Caco-2 (cell line): ENCODE data around the gene CALD1. TPM values are rescaled to one million over a fixed set of nuclear protein-coding genes. Genes with fewer than 3 reads are reported as not detected.

ENCODE experiments used
- BruUV-seq: library from RNA; stranded (reverse); fragments of 400-500 nt; replicated peaks from 2 replicates; lab custom pipeline; 2021; lab: Mats Ljungman, UMichigan
- CTCF ChIA-PET: fragments of 300-600 bp; sonication (Branson Sonifier 250); formaldehyde crosslinking; loops from one replicate; lab custom pipeline; 2022; ENCODE audit warnings: antibody characterized with exemption; lab: Charles Lee
- POLR2A ChIA-PET: fragments of 300-600 bp; sonication (Branson Sonifier 250); formaldehyde crosslinking; loops from one replicate; lab custom pipeline; 2022; ENCODE audit warnings: antibody characterized with exemption; lab: Charles Lee
- DNase-seq, 2 experiments: peaks; one replicate each; pipeline versions ENCODE4 v3.0.0 to v3.0.0-alpha.2; 2020 to 2022
- H3K27me3 ChIP-seq: replicated peaks from 2 replicates; pipeline ENCODE4 v1.6.0; 2011; ENCODE audit warnings: low read length; ENCODE audit not compliant: control insufficient read depth, insufficient read depth
- H3K36me3 ChIP-seq: 2 replicates; pipeline ENCODE4 v1.5.1; 2011; ENCODE audit warnings: low read length; ENCODE audit not compliant: control insufficient read depth, insufficient read depth
- H3K4me1 ChIP-seq: fragments of 250-450 bp; sonication (Bioruptor Pico); 2 replicates; pipeline ENCODE4 v1.5.1; 2020; ENCODE audit warnings: mild to moderate bottlenecking
- H3K4me3 ChIP-seq: 2 replicates; pipeline ENCODE4 v1.5.1; 2011; ENCODE audit warnings: low read depth, mild to moderate bottlenecking, control low read depth, low read length
- H3K9me3 ChIP-seq: fragments of 250-450 bp; sonication (Bioruptor Pico); 2 replicates; pipeline ENCODE4 v1.5.1; 2020; ENCODE audit warnings: mild to moderate bottlenecking, moderate library complexity
- H3K27ac Mint-ChIP-seq: one replicate; pipeline ENCODE4 v1.8.0; 2022; ENCODE audit warnings: mixed read lengths; ENCODE audit not compliant: unreplicated experiment
- H3K27me3 Mint-ChIP-seq: one replicate; pipeline ENCODE4 v1.8.0; 2022; ENCODE audit warnings: mixed read lengths; ENCODE audit not compliant: insufficient read depth, unreplicated experiment
- H3K36me3 Mint-ChIP-seq: one replicate; pipeline ENCODE4 v1.8.0; 2022; ENCODE audit warnings: mild to moderate bottlenecking, mixed read lengths; ENCODE audit not compliant: insufficient read depth, unreplicated experiment
- H3K4me1 Mint-ChIP-seq: one replicate; pipeline ENCODE4 v1.8.0; 2022; ENCODE audit warnings: low read depth, mixed read lengths; ENCODE audit not compliant: unreplicated experiment
- H3K4me3 Mint-ChIP-seq: one replicate; pipeline ENCODE4 v1.8.0; 2022; ENCODE audit warnings: mild to moderate bottlenecking, moderate library complexity, mixed read lengths; ENCODE audit not compliant: unreplicated experiment
- H3K9me3 Mint-ChIP-seq: one replicate; pipeline ENCODE4 v1.8.0; 2022; ENCODE audit warnings: mixed read lengths; ENCODE audit not compliant: unreplicated experiment
- intact Hi-C: fragments of 100-400 bp; cut with micrococcal nuclease; formaldehyde crosslinking; loops from one replicate; pipeline ENCODE4 v1.10.0; 2022; ENCODE audit not compliant: unreplicated experiment
- total RNA-seq: library from RNA; stranded (reverse); gene quantifications from 2 replicates; pipeline ENCODE4 v1.2.3, GENCODE V29; 2022
- TF ChIP-seq, protein P1 (sequence below), 2 experiments: fragments of 200-600 bp in 1 of 2; IDR thresholded peaks; 1 replicate in 1 of 2; 2 replicates in 1 of 2; pipeline versions ENCODE4 v1.5.1 to v1.8.0; 2011 to 2022; ENCODE audit warnings: antibody characterized with exemption in 1 of 2, control low read depth in 1 of 2, inconsistent platforms in 1 of 2, low read depth in 1 of 2, low read length in 1 of 2, mild to moderate bottlenecking in 1 of 2, moderate library complexity in 1 of 2; ENCODE audit not compliant: insufficient read depth in 1 of 2, severe bottlenecking in 1 of 2, unreplicated experiment in 1 of 2

Gene CALD1
- total RNA-seq, 1 experiment from 2014 or later, result 155 TPM

- no TSS peak for BruUV-seq
- no peaks in the 10 kb centered on the region for H3K27me3 ChIP-seq
- H3K4me3 Mint-ChIP-seq, result no peak overlapping the region
- no peak overlapping the region for H3K27ac Mint-ChIP-seq
- intact Hi-C loops, result no loop called here
- H3K4me1 Mint-ChIP-seq, result peaks cover 12% of the 10 kb centered on the region
- H3K36me3 Mint-ChIP-seq, result peaks cover 6% of the 10 kb centered on the region
- no peaks in the 10 kb centered on the region; the same call in 1 of the 2 replicates for H3K4me1 ChIP-seq
- TF ChIP-seq, protein P1, sequence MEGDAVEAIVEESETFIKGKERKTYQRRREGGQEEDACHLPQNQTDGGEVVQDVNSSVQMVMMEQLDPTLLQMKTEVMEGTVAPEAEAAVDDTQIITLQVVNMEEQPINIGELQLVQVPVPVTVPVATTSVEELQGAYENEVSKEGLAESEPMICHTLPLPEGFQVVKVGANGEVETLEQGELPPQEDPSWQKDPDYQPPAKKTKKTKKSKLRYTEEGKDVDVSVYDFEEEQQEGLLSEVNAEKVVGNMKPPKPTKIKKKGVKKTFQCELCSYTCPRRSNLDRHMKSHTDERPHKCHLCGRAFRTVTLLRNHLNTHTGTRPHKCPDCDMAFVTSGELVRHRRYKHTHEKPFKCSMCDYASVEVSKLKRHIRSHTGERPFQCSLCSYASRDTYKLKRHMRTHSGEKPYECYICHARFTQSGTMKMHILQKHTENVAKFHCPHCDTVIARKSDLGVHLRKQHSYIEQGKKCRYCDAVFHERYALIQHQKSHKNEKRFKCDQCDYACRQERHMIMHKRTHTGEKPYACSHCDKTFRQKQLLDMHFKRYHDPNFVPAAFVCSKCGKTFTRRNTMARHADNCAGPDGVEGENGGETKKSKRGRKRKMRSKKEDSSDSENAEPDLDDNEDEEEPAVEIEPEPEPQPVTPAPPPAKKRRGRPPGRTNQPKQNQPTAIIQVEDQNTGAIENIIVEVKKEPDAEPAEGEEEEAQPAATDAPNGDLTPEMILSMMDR (IDR thresholded peaks at IDR 0.05; ENCODE audit: insufficient read depth in 1 of 2, low read depth in 1 of 2, low read length in 1 of 2, severe bottlenecking in 1 of 2, unreplicated experiment in 1 of 2), result no peak
- no peaks in the 10 kb centered on the region for H3K9me3 Mint-ChIP-seq
- no peaks in the 10 kb centered on the region for H3K27me3 Mint-ChIP-seq
- CTCF ChIA-PET, result interaction anchor here (0.9 kb wide), 1 partner anchor 421 kb away, joined by 3 read pairs; no protein-coding TSS in a partner anchor
- POLR2A ChIA-PET, result no interaction called here
- H3K36me3 ChIP-seq, result no peaks in the 10 kb centered on the region
- H3K4me3 ChIP-seq, result no peak overlapping the region
- no peaks in the 10 kb centered on the region for H3K9me3 ChIP-seq
- no peak for DNase-seq
These were observed 48.0 kb downstream of the CALD1 start for GRCh38 chr7:134827436-134827835.

DNA sequence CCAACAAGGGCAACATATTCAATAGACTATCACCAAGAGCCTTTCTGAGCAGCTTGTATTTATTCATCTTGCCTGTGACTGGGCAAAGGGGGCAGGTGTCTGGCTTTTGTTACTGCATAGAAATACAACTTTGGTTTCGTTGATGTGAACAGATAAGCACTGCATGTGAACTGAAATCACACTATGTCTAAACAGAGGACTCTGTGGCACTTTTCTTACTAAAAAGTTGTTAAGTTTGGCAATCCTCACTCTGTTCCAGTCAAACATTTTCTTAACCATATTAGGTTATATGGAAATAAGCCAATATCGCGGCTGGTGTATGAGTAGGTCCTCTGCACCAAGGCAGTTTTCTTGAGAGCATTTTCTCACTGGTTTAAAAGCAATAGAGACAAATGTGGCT lies 48.5 kb downstream of the CALD1 start:
- no peak overlapping the region for H3K4me3 Mint-ChIP-seq
- H3K36me3 Mint-ChIP-seq, result peaks cover 6% of the 10 kb centered on the region
- no peaks in the 10 kb centered on the region for H3K27me3 Mint-ChIP-seq
- no peaks in the 10 kb centered on the region for H3K27me3 ChIP-seq
- no peak overlapping the region for H3K4me3 ChIP-seq
- TF ChIP-seq, protein P1 (IDR thresholded peaks at IDR 0.05; ENCODE audit: insufficient read depth in 1 of 2, low read depth in 1 of 2, low read length in 1 of 2, severe bottlenecking in 1 of 2, unreplicated experiment in 1 of 2), result no peak
- H3K9me3 ChIP-seq, result no peaks in the 10 kb centered on the region
- BruUV-seq, result no TSS peak
- intact Hi-C loops, result no loop called here
- H3K4me1 ChIP-seq, result peaks cover 3% of the 10 kb centered on the region; the same call in 1 of the 2 replicates
- CTCF ChIA-PET, result no interaction called here
- DNase-seq, result no peak
- H3K9me3 Mint-ChIP-seq, result no peaks in the 10 kb centered on the region
- H3K4me1 Mint-ChIP-seq, result peaks cover 12% of the 10 kb centered on the region
- no peak overlapping the region for H3K27ac Mint-ChIP-seq
- POLR2A ChIA-PET, result no interaction called here
- no peaks in the 10 kb centered on the region for H3K36me3 ChIP-seq

DNA sequence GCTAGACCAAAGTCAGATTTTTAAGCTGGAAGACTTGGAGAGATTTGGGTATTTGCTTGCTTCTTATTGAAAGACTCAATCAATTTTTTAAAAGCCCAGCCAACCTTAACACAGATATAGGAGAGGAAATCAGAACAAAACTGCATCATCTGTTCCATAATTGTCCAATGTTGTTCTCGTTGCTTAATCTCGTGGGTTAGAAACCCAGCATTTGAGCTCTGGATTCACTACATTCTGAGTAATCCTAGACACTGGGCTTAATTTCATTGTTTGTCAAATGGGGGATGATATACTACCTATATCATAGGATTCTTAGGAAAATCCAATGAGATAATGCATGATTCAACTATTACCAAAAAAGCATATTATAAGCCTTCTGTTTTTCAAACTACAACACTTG lies 48.9 kb downstream of the CALD1 start:
- no peak overlapping the region for H3K27ac Mint-ChIP-seq
- H3K4me3 Mint-ChIP-seq, result no peak overlapping the region
- Histone ChIP-seq H3K4me1 (peaks cover 8% of the 10 kb centered on the region; the same call in 1 of the 2 replicates), H3K27me3 (no peaks in the 10 kb centered on the region), H3K9me3 (no peaks in the 10 kb centered on the region), H3K4me3 (no peak overlapping the region), H3K36me3 (no peaks in the 10 kb centered on the region)
- TF ChIP-seq, protein P1 (IDR thresholded peaks at IDR 0.05; ENCODE audit: insufficient read depth in 1 of 2, low read depth in 1 of 2, low read length in 1 of 2, severe bottlenecking in 1 of 2, unreplicated experiment in 1 of 2), result no peak
- BruUV-seq, result no TSS peak
- H3K4me1 Mint-ChIP-seq, result peaks cover 12% of the 10 kb centered on the region
- H3K9me3 Mint-ChIP-seq, result no peaks in the 10 kb centered on the region
- ChIA-PET POLR2A (no interaction called here), CTCF (no interaction called here)
- intact Hi-C loops, result no loop called here
- peaks cover 6% of the 10 kb centered on the region for H3K36me3 Mint-ChIP-seq
- no peak for DNase-seq
- H3K27me3 Mint-ChIP-seq, result no peaks in the 10 kb centered on the region
